ENCODE data around the gene A3GALT2.

Gene A3GALT2

DNA sequence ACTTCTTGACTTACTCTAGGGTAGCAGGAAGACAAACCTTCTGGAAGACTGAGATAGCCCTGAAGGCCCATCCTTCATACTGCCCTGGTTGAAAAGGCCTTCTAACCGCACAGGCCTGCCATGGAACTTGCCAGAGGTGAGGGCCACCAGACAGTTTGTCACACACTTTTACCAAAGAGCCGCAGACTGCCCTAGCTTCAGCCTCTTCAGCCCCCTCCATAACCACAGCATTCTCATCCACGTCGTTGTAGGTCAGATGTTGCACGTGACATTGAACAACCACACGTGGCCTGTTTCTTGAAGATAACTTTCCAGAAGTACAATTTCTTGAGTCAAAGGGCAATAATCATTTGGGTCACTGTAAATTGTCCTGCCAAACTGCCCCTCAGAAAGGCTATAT, 45.7 kb downstream of the A3GALT2 start:
- H3K27ac ChIP-seq, result no peak overlapping the region
- no peak for DNase-seq (ENCODE audit: low read depth, low spot score)

DNA sequence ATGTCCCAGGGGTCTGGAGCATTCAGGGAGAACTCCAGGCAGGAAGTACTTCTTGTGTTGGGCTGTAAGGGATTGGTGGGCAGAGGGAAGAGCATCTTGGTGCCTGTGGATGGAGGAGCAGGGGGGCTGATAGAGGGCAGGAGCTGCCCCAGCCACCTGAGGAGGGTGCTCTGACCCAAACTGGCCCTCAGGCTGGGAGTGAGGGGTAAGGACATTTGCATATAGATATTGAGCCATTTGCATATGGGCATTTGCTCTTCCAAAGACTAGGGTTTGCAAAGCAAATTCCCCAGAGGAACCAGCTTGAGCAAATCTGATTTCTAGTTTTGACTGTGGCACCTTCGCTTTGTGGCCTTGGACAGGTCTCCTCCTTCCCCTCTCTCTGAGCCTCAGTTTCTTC, 46.5 kb downstream of the A3GALT2 start:
- no peak for DNase-seq (ENCODE audit: low read depth, low spot score)
- H3K27ac ChIP-seq, result no peak overlapping the region

DNA sequence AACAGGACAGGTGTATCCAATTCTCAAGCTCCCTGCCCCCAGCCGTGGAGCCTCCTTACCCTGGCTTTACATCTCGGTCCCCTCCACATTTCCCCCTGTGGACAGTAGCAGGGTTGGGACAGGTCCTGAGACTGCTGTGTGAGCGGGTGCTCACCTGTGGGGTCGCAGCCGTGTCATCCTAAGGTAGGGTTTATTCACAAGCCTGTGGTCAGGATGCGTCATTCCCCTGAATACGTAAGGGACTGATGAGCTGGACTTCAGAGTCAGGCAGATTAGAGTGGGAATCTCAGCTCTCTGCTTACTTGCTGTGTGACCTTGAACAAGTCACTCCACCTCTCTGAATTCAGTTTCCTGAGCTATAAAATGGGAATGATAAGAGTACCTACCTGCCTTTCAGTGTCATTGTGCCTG, 46.9 kb downstream of the A3GALT2 start:
- H3K27ac ChIP-seq, result no peak overlapping the region
- DNase-seq (ENCODE audit: low read depth, low spot score), result no peak

DNA sequence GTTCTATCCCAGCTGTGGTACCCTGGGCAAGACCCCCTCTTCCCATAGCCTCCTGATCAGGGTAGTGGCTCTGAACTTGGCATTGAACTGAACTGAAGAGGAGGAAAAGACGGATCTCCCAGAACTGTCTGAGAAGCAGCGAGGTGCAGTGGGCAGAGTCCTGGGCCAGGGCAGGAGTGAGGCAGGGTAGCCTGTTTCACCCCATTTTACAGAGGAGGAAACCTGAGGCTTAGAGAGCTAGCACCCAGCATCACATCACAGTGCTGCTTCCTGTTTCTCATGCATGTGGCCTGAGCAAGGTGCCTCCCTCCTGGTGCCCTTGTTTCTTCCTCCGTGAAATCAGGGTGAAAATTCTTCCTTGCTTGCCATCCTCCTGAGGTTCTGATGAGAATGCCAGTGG, 47.5 kb downstream of the A3GALT2 start:
- H3K27ac ChIP-seq, result no peak overlapping the region
- no peak for DNase-seq (ENCODE audit: low read depth, low spot score)

DNA sequence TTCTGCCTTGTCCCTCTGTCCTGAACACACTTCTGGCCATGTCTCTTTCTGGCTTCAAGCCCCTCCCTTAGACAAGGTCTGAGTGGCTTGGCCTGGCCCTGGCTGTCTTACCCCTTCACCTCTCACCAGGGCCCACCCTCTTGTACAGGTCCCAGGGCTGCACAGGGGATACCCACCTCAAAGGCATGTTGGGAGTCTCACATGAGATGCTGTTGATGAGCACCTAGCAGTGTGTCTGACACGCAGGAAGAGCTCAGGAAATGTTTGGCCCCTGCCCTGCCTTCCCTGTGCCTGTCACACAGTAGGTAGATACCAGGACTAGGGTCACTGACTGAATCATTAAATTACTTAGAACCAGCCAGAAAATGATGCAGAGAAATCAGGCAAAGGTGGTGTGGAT, 48.0 kb downstream of the A3GALT2 start:
- no peak for DNase-seq (ENCODE audit: low read depth, low spot score)
- no peak overlapping the region for H3K27ac ChIP-seq

DNA sequence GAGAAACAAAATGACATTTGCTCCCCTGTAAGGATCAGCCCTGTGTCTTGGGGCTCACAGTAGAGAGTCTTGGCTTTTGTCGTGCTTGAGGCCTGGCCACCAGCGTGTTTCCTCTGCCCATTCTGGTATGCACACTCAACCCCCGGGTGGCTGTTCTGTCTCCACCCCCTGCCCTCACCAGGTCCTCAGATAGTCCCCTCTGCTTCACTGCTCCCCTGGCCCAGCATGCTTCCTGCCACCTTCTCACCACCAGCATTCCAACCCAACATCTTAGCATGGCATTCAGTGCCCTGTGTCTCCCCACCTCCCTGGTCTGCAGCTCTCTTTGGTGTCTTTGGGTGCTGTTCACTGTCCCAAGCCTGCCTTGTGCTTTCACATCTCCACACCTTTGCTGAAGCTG, 48.4 kb downstream of the A3GALT2 start:
- no peak overlapping the region for H3K27ac ChIP-seq

DNA sequence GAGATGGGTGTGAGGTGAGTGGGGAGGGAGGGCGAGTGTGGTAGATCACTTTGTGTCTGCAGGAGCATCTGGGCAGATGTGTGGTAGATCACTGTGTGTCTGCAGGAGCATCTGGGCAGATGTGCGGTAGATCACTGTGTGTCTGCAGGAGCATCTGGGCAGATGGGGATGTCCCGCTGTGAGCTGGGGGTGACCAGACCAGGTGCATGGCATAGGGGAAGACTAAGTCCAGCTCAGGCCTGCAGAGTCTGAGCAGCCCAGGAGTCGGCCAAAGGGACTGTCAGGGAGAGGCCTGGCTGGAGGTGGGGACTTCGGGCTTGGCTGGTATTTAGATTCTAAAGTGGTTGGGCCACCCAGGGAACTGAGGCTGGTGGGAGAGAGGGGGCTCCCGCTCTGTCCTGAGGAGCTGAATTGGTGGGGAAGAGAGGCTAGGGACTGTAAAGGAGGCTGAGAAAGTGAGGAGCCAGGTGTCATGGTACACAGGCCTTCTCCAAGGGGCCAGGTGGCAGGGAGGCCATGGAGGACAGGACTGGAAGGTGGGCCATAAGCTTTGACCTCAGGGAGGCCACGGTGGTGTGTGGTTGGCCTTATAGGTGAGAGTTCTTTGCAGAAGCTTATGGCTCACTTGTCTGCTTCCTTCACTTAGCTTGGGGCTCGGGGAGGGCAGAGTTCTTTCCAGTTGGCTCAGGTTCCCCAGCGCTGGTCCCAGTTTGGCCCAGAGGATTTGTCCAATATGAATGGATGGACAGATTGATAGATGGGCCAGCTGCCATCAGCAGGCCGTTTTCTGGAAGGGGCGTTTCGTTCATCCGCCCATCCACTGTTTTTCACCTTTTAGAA, 49.0 kb downstream of the A3GALT2 start:
- no peak overlapping the region for H3K27ac ChIP-seq
- DNase-seq (ENCODE audit: low read depth, low spot score), result no peak

More for the DNA sequence above, 48.4 kb downstream of the A3GALT2 start:
- DNase-seq (ENCODE audit: low read depth, low spot score), result no peak

DNA sequence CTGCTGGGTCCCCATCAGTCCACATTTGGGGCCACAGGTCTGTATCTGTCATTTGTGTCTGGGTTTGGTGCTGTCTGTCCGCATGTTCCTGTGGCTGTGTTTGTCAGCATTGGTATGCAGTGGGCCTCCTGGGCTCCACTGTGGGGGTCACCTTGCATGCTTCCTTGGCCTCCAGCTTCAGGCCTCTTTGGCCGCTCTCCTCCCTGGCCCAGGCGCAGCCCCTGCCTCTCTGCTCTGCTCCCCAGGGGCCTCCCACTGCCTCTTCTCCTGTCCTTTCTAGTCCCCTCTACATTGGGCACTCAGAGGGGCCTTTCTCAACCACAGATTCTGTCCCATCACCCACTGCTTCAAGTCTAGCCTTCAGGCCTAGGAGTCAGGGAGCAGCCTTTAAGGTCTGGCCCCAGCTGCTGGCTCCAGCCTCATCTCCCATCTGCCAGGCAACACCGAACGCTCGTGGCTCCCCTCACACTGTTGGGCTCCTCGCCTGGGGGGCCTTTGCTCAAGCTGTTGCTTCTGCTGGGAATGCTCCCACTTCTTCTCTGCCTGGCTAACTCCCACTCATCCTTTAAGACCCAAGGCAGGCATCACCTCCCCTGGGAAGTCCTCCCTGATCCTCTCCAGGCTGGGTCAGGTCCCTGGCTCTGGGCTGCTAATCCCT, 50.0 kb downstream of the A3GALT2 start:
- no peak overlapping the region for H3K27ac ChIP-seq
- DNase-seq (ENCODE audit: low read depth, low spot score), result no peak

DNA sequence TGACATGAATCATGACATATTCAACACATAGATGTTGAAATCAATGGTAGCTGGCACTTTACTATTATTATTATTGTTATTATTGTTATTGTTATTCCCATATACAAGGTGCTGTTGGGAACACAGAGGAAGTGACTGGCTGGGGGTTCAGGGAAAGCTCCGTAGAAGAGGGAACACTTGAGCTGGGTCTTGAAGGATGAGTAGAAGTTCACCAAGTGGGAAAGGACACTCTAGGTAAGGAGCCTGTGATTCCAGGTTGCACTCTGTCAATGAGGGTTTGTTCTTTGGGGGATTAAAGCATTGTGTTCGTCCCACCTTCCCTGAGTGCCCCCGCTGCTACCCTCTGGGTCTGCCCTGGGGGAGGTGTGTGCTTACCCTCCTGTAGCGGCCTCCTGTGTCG, 50.5 kb downstream of the A3GALT2 start:
- H3K27ac ChIP-seq, result no peak overlapping the region
- DNase-seq (ENCODE audit: low read depth, low spot score), result no peak

DNA sequence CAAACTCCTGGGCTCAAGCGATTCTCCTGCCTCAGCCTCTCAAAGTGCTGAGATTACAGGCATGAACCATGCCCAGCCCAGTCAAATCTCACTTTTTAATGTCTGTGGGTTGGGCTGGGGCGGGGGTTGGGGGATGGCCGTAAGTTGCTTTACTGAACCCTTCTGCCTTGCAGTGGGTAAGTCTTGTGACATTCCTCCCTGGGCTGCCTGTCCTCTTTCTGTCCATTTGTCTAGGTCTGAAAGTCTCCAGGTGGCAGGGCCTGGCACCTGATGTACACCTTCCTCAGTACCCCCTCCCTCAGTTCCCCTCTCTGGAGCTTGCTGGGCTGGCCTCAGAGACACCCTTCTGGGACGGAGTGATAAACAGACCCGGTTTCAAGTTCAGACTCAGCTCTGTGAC, 51.3 kb downstream of the A3GALT2 start:
- no peak overlapping the region for H3K27ac ChIP-seq

DNA sequence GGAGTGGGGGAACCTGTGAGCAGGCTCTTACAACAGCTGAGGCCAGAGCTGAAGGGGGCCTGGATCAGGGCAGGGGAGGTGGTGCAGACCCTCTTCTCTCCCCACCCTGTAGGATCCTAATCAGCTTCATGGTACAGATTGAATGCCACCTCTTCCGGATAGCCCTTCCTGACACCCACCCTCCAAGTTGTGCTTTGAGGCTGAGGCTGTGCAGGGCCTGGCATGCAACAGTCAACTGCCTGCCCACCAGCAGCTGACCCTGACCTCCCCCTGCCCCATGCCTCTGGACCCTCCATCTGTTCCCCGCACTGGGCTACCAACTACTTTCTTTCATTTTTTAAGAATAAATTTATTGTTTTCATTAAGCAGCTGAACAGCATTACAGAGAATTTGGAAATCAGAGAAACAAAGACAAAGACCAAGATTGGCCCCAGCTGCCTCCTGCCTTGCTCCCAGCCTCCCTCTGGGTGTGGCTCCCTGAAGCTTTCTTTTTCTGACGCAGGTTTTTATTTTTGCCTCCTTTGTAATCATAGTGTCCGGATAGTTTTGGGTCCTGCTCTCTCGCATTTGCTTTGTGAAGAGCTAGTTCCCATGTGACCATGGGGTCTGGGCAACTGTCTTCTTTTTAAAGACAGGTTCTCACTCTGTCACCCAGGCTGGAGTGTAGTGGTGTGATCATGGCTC, 51.8 kb downstream of the A3GALT2 start:
- no peak overlapping the region for H3K27ac ChIP-seq
- no peak for DNase-seq (ENCODE audit: low read depth, low spot score)

More for the DNA sequence above, 51.3 kb downstream of the A3GALT2 start:
- no peak for DNase-seq (ENCODE audit: low read depth, low spot score)

DNA sequence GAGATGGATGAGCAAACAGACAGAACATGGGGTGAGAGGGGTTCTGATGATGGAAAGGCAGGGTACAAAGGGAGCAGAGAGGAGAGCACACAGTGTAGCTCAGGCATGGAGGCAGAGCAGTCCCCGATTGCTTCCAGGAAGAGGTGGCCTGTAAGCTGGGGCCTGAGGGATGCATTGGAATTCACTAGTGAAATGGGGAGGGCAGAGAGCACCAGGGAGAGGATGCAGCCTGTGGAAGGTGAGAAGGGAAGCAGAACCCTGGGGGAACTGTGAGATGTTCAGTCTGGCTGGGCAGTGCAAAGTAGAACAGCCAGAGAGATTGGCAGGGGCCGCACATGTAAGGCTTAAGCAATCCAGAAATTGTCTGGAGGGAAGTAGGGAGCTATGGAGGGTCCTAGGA, 52.4 kb downstream of the A3GALT2 start:
- no peak overlapping the region for H3K27ac ChIP-seq
- DNase-seq (ENCODE audit: low read depth, low spot score), result no peak

DNA sequence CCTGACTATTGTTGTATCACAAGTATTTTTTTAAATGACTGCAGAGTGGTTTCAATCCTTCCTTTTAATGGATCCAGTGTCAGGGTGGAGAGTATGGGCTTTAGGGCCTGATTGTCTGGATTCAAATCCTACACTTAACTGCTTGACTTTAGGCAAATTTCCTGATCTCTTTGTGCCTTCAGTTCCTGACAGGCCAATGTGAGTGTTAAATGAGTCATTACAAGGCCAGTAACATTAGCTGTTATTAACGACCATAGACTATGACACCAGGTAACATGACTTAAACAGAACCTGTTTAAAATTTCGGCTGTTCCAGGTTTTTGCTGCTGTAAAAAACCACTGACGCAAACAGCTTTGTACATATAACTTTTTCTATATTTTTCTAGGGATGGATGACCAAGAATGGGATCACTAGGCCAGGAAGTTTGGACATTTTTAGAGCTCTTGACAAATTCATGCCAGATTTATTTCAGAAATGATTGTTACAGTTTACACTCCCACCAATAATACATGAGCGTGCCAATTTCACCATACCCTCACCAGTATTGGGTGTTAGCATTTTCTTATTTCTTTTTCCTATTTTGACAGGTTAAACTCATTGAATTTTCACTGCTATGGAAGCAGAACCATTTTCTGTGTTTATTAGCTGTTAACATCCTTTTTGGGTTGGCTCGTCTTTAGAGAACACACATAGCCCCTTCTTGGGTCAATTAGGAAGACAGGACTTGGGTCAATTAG, 53.3 kb downstream of the A3GALT2 start:
- DNase-seq (ENCODE audit: low read depth, low spot score), result no peak
- no peak overlapping the region for H3K27ac ChIP-seq

DNA sequence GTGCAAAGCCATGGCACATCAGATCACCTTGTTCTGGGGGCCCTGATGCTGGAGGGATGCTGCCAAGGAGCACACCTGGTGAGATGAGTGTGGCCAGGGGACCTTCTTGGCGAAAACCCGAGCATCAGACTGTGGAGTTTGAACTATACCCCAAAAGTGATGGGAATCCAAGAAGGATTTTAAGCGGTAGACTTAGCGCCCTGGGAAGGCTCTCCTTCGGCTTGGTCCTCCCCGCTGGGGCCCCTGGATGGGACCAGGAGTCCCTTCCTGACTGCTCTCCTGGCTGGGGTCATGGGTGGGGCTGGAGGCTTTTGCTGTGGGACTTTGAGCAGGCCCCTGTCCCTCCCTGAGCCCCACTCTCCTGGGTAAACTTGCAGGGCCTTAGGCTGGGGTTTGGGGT, 54.1 kb downstream of the A3GALT2 start:
- no peak overlapping the region for H3K27ac ChIP-seq
- DNase-seq (ENCODE audit: low read depth, low spot score), result no peak

DNA sequence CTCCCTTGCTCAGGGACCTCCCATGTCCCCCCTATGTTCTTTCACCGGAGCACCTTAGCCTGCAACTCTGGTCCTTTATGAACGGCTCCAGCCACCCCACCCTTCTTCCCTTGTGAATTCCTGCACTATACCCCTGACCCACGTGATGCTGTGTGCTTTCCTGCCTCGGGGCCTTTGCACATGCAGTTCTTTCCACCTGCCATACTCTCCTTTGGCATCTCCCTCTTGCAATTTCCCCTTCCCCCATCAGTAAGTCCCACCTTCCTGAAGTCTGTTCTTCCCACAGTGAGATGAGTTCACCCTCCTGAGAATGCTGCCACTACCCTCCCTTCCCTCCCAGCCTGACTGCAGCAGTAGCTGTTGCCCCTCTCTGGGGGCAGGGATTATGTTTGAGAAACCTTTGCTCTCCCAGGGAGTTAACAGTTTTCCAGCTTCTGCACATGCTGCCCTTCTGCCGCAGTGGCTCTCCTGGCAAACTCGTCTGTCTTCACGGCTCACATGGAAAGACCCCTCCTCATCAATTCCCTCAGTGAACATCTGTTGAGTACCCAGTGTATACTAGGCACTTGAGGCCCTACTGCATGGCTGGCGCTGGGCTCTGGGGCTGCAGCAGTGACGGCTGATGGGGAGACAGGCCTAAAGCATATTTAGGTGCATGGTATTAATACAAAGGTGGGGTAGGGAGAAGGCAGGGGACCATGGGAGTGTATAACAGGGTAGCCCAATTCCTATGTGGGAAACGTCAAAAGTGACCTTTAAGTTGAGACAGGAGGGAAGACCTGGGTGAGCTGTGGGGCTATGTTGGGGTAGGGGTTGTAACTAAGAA, 54.9 kb downstream of the A3GALT2 start:
- no peak overlapping the region for H3K27ac ChIP-seq
- no peak for DNase-seq (ENCODE audit: low read depth, low spot score)

DNA sequence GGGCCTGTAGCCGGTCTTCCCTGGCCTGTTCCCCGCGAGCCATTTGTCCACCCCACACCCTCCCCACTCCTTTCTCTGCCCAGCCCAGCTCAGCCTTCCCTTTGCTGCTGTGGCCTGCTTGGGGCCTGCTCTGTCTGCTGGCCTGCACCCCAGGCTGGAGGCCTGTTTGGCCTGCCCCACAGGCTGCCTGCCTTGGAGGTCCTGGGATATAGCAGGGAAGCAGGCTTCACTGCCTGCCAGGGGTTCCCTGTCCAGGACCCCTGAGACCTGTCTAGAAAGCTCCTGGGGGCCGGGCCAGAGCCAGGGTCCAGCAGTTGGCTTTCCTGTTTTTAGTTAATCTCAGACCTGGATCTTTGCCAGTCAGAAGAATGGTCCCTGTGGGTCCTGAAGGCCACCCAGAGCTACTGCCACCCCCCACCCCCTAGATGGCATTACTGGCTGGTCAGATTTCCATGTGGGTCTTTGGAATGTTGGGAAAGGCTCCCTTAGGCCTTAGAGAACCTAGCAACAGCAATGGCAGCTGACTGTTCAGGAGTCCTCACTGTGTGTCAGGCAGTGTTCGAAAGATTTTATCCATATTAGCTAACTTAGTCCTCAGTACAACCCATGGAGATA, 56.9 kb downstream of the A3GALT2 start:
- H3K27ac ChIP-seq, result no peak overlapping the region
- no peak for DNase-seq (ENCODE audit: low read depth, low spot score)

DNA sequence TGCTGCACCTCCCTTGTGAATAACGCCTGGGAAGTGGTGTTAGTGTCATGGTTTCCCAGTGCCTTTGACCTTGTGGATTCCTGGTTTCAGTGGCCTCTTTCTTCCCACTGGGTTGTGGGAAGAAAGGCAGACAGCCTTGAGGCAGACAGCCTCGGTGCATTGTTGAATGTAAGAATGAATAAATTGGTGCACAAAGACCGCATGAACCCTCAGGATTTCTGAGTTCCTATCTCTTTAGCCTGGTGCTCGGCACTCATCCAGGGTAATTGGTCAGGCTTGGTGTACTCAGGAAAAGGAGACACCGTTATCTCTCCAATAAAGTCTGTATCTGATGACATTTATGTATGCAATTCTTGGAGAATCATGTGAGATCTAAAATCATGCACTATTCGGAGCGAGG, 59.6 kb downstream of the A3GALT2 start:
- DNase-seq (ENCODE audit: low read depth, low spot score), result no peak
- no peak overlapping the region for H3K27ac ChIP-seq

DNA sequence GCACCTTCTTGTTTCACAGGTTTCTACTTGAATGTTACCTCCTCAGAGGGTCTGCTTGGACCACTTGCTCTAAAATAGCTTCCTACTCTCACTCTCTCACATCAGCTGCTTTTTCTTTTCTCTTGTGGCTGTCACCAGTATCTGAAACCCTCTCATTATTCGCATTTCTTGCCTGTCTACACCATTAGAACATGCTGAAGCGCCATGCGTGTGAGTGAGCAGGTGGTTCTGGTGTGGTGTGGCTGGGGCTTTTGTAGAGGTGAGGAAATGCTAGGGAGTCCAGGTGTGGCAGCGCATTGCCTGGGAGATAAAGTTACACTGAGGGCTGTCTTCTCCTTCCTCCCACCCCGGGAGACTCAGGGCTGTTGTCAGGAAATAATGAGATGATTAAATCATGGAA, 60.5 kb downstream of the A3GALT2 start:
- no peak overlapping the region for H3K27ac ChIP-seq
- no peak for DNase-seq (ENCODE audit: low read depth, low spot score)

DNA sequence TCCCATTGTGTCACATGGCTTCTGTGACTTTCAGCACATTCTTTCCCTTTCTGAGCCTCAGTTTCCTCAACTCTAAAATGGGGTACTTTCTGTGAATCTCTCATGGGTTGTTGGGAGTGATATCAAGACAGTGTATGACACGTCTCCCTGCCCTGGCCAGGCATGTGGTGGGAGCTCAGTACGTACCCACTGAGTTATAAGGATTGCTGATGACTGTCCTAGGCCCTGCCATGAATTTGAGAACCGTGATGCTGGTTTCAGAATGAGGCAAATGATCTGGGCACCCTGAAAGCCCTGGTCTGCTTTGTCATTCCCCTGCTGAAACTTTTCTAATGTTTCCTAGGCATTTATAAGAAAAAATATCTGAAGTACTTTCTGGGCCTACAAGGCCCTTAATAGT, 61.0 kb downstream of the A3GALT2 start:
- no peak overlapping the region for H3K27ac ChIP-seq
- DNase-seq (ENCODE audit: low read depth, low spot score), result no peak

All from epithelial cell of prostate (primary cell).